HL-60 (cell line): Measurements from ENCODE around the gene OCIAD1.
A peak's percentile ranks its signal among the peaks of the same experiment; 100 is the strongest.
"Not testable (repeated sequence)": the region's sequence is repeated elsewhere in the genome, so short reads cannot be mapped to it uniquely, and the experiment has no call there.

Experiments
- DNase-seq, 2 experiments: peaks; one replicate each; pipeline ENCODE4 v3.0.0-alpha.2; 2010 to 2020; ENCODE audit warnings: low read depth in 1 of 2, low spot score in 1 of 2
- H3K27ac ChIP-seq: fragments of 250-450 bp; sonication (Bioruptor Pico); replicated peaks from 2 replicates; pipeline ENCODE4 v1.5.1; 2020; ENCODE audit warnings: mild to moderate bottlenecking, moderate library complexity
- H3K27me3 ChIP-seq: fragments of 250-450 bp; sonication (Bioruptor Pico); 2 replicates; pipeline ENCODE4 v1.5.1; 2021; ENCODE audit warnings: mild to moderate bottlenecking, moderate library complexity; ENCODE audit not compliant: insufficient read depth, poor library complexity, severe bottlenecking
- H3K4me3 ChIP-seq: replicated peaks from 2 replicates; pipeline ENCODE4 v1.5.1; 2011; ENCODE audit warnings: mild to moderate bottlenecking, control low read depth, low read length; ENCODE audit not compliant: insufficient read depth
- CTCF ChIP-seq: IDR thresholded peaks from one replicate; pipeline ENCODE4 v1.5.1; 2011; ENCODE audit warnings: low read length, control low read depth, inconsistent platforms; ENCODE audit not compliant: insufficient read depth
- GABPA ChIP-seq: IDR thresholded peaks from 2 replicates; pipeline ENCODE4 v1.6.1; 2012; ENCODE audit warnings: low read depth
- POLR2AphosphoS5 ChIP-seq: IDR thresholded peaks from 2 replicates; pipeline ENCODE4 v1.6.1; 2012; ENCODE audit warnings: low read depth
- REST ChIP-seq: IDR thresholded peaks from 2 replicates; pipeline ENCODE4 v1.6.1; 2012; ENCODE audit warnings: low read depth; ENCODE audit not compliant: insufficient replicate concordance
- SPI1 ChIP-seq: IDR thresholded peaks from 2 replicates; pipeline ENCODE4 v1.6.1; 2012; ENCODE audit warnings: low read depth, mild to moderate bottlenecking, borderline replicate concordance

OCIAD1 gene

GRCh38 chr4:48816971-48817370, 13.9 kb upstream of the OCIAD1 start:
- DNase-seq: no peak
- H3K27me3 ChIP-seq: no peaks in the 10 kb centered on the region
- H3K27ac ChIP-seq: no peak overlapping the region
- no peak overlapping the region for H3K4me3 ChIP-seq
- TF ChIP-seq GABPA (no peak), SPI1 (no peak), CTCF (no peak), REST (no peak), POLR2AphosphoS5 (no peak)

DNA sequence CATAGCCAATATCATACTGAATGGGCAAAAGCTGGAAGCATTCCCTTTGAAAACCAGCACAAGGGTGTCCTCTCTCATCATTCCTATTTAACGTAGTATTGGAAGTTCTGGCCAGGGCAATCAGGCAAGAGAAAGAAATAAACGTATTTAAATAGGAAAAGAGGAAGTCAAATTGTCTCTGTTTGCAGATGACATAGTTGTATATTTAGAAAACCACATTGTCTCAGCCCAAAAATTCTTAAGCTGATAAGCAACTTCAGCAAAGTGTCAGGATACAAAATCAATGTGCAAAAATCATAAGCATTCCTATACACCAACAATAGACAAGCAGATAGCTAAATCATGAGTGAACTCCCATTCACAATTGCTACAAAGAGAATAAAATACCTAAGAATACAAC, 9.5 kb upstream of the OCIAD1 start:
- not testable (repeated sequence) for H3K27me3 ChIP-seq, H3K27ac ChIP-seq, H3K4me3 ChIP-seq, DNase-seq
- peak; percentile 82; the same call in 1 of the 2 replicates for TF ChIP-seq SPI1

DNA sequence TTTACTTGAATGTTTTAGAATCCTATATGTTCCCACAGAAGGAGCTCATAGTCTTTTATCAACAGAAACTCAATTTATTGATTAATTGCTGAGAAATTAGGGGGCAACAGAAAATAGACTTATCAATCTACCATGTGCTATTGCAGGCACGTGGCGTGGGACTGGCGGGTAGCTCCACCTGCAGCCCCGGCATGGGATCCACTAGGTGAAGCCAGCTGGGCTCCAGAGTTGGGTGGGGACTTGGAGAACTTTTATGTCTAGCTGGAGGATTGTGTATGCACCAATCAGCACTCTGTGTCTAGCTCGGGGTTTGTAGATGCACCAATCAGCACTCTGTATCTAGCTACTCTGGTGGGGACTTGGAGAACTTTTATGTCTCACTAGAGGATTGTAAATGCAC, 3.3 kb upstream of the OCIAD1 start:
- TF ChIP-seq REST (no peak), SPI1 (no peak), GABPA (no peak), CTCF (no peak), POLR2AphosphoS5 (no peak)
- Histone ChIP-seq H3K27ac (no peak overlapping the region), H3K27me3 (no peaks in the 10 kb centered on the region), H3K4me3 (no peak overlapping the region)
- no peak for DNase-seq

- Histone ChIP-seq H3K4me3 (peak overlapping the region; percentile 84), H3K27ac (peak overlapping the region; percentile 98), H3K27me3 (no peaks in the 10 kb centered on the region)
- no peak for DNase-seq
- TF ChIP-seq GABPA: no peak
- 0 out of 2 replicates have a peak, but pooled peaks have one; percentile 22 for TF ChIP-seq SPI1
- TF ChIP-seq POLR2AphosphoS5: no peak
- TF ChIP-seq CTCF: no peak
- TF ChIP-seq REST: no peak
Observed at GRCh38 chr4:48831532-48832030, 693 bp downstream of the OCIAD1 start.
